IMR-90 (cell line): ENCODE results near the gene ITGB5. TPM values are rescaled to one million over a fixed set of nuclear protein-coding genes. Genes with fewer than 3 reads are reported as not detected.

Source experiments
- ATAC-seq: fragments of 200-7000 bp; cut with Tn5 transposase; 2 replicates; pipeline ENCODE4 v1.9.1; 2020; ENCODE audit warnings: low read depth, mild to moderate bottlenecking, moderate library complexity
- BruUV-seq: library from RNA; stranded (reverse); fragments of 400-500 nt; replicated peaks from 2 replicates; lab custom pipeline; 2021; lab: Mats Ljungman, UMichigan
- CTCF ChIA-PET: fragments of 300-600 bp; formaldehyde crosslinking; extraction: SDS; loops from one replicate; lab custom pipeline; 2021; ENCODE audit warnings: antibody characterized with exemption; lab: Yijun Ruan, JAX
- POLR2A ChIA-PET: fragments of 300-600 bp; sonication (Branson Sonifier 250); formaldehyde crosslinking; loops from one replicate; lab custom pipeline; 2022; ENCODE audit warnings: antibody characterized with exemption; ENCODE audit not compliant: unreplicated experiment; lab: Charles Lee
- DNase-seq: peaks from one replicate; pipeline ENCODE4 v3.0.0; 2013
- H2AFZ ChIP-seq: replicated peaks from 2 replicates; pipeline ENCODE3; 2013; ENCODE audit warnings: low read length, mild to moderate bottlenecking; ENCODE audit not compliant: poor library complexity
- H2AK5ac ChIP-seq: 2 replicates; pipeline ENCODE4 v1.6.1; 2013; ENCODE audit warnings: low read depth, low read length, inconsistent platforms
- H2AK9ac ChIP-seq: replicated peaks from 2 replicates; pipeline ENCODE3; 2013; ENCODE audit warnings: mild to moderate bottlenecking, low read depth, low read length, moderate library complexity; ENCODE audit not compliant: poor library complexity
- H2BK120ac ChIP-seq: 2 replicates; pipeline ENCODE4 v1.6.1; 2013; ENCODE audit warnings: low read depth, low read length, inconsistent platforms
- H2BK15ac ChIP-seq: 3 replicates; pipeline ENCODE4 v1.6.1; 2013; ENCODE audit warnings: low read depth, low read length, inconsistent platforms
- H2BK20ac ChIP-seq: 2 replicates; pipeline ENCODE4 v1.6.1; 2013; ENCODE audit warnings: low read depth, mild to moderate bottlenecking, inconsistent platforms, low read length, moderate library complexity
- H2BK5ac ChIP-seq: 2 replicates; pipeline ENCODE4 v1.6.1; 2013; ENCODE audit warnings: mild to moderate bottlenecking, low read depth, low read length, inconsistent platforms; ENCODE audit not compliant: poor library complexity, severe bottlenecking
- H3K14ac ChIP-seq: replicated peaks from 2 replicates; pipeline ENCODE4 v1.6.1; 2013; ENCODE audit warnings: low read depth, low read length, inconsistent platforms
- H3K18ac ChIP-seq: 2 replicates; pipeline ENCODE4 v1.6.1; 2013; ENCODE audit warnings: low read depth, low read length, control low read depth
- H3K23ac ChIP-seq: 2 replicates; pipeline ENCODE4 v1.6.1; 2013; ENCODE audit warnings: low read depth, low read length, inconsistent platforms
- H3K27ac ChIP-seq: 2 replicates; pipeline ENCODE4 v1.5.1; 2013; ENCODE audit warnings: mild to moderate bottlenecking, control low read depth, low read length; ENCODE audit not compliant: insufficient read depth
- H3K27me3 ChIP-seq: 2 replicates; pipeline ENCODE4 v1.6.1; 2013; ENCODE audit warnings: low read length; ENCODE audit not compliant: control insufficient read depth, insufficient read depth
- H3K36me3 ChIP-seq: 2 replicates; pipeline ENCODE4 v1.6.1; 2013; ENCODE audit warnings: low read length, mixed read lengths; ENCODE audit not compliant: control insufficient read depth, insufficient read depth
- H3K4ac ChIP-seq: 2 replicates; pipeline ENCODE4 v1.6.1; 2013; ENCODE audit warnings: low read depth, low read length, inconsistent platforms
- H3K4me1 ChIP-seq: 2 replicates; pipeline ENCODE4 v1.6.1; 2013; ENCODE audit warnings: low read length, mixed read lengths; ENCODE audit not compliant: control insufficient read depth, insufficient read depth
- H3K4me2 ChIP-seq: 2 replicates; pipeline ENCODE4 v1.6.1; 2013; ENCODE audit warnings: low read depth, mild to moderate bottlenecking, control low read depth, low read length, moderate library complexity
- H3K4me3 ChIP-seq: 2 replicates; pipeline ENCODE4 v1.5.1; 2013; ENCODE audit warnings: low read depth, mild to moderate bottlenecking, control low read depth, low read length, moderate library complexity; ENCODE audit not compliant: insufficient read depth
- H3K56ac ChIP-seq: 2 replicates; pipeline ENCODE4 v1.6.1; 2013; ENCODE audit warnings: low read length, inconsistent platforms; ENCODE audit not compliant: insufficient read depth; ENCODE audit errors: extremely low read depth
- H3K79me1 ChIP-seq, 2 experiments: 2 replicates each; pipeline ENCODE4 v1.6.1; 2013; ENCODE audit warnings: low read length in 2 of 2, inconsistent platforms in 1 of 2, low read depth in 1 of 2
- H3K9ac ChIP-seq: 2 replicates; pipeline ENCODE4 v1.6.1; 2013; ENCODE audit warnings: low read depth, low read length, control low read depth
- H3K9me1 ChIP-seq: 2 replicates; pipeline ENCODE4 v1.6.1; 2013; ENCODE audit warnings: low read length, inconsistent platforms; ENCODE audit not compliant: insufficient read depth
- H3K9me3 ChIP-seq: 2 replicates; pipeline ENCODE4 v1.6.1; 2013; ENCODE audit warnings: low read length; ENCODE audit not compliant: control insufficient read depth, insufficient read depth
- H4K20me1 ChIP-seq: 2 replicates; pipeline ENCODE4 v1.6.1; 2013; ENCODE audit warnings: low read length, inconsistent platforms; ENCODE audit not compliant: insufficient read depth
- H4K5ac ChIP-seq: 2 replicates; pipeline ENCODE4 v1.6.1; 2013; ENCODE audit warnings: mild to moderate bottlenecking, low read depth, low read length, control low read depth
- H4K8ac ChIP-seq, 2 experiments: 2 replicates each; pipeline ENCODE4 v1.6.1; 2013; ENCODE audit warnings: low read depth in 2 of 2, low read length in 2 of 2, control low read depth in 1 of 2, inconsistent platforms in 1 of 2
- H4K91ac ChIP-seq: 2 replicates; pipeline ENCODE4 v1.6.1; 2013; ENCODE audit warnings: low read depth, low read length, inconsistent platforms; ENCODE audit not compliant: insufficient read depth
- CEBPB ChIP-seq: IDR thresholded peaks from 2 replicates; pipeline ENCODE4 v1.6.1; 2012; ENCODE audit warnings: low read depth, low read length, improper control_type of control experiment
- CHD1 ChIP-seq: IDR thresholded peaks from 2 replicates; pipeline ENCODE4 v1.6.1; 2012; ENCODE audit warnings: low read depth, low read length, improper control_type of control experiment
- WGBS, 2 experiments: methylation state at CpG; one replicate each; pipeline versions ENCODE4 v1.1.5 to v1.1.7; 2013; ENCODE audit warnings: missing lambda C conversion rate in 2 of 2; ENCODE audit not compliant: insufficient read length in 1 of 2; ENCODE audit errors: extremely low coverage in 2 of 2; 5-methylcytosine and 5-hydroxymethylcytosine counted together
- dilution Hi-C: fragments of 300-500 bp; cut with HindIII; formaldehyde crosslinking; loops from one replicate; pipeline ENCODE4 v1.14.3; 2018; ENCODE audit warnings: low sequenced_read_pairs; ENCODE audit not compliant: unreplicated experiment
- in situ Hi-C: fragments of 300-500 bp; cut with MboI; formaldehyde crosslinking; loops from 3 replicates; pipeline ENCODE4 v1.14.3; 2019; ENCODE audit warnings: low sequenced_read_pairs, inconsistent platforms, mixed read lengths
- intact Hi-C: fragments of 100-400 bp; cut with micrococcal nuclease; formaldehyde crosslinking; loops from 2 replicates; pipeline ENCODE4 v1.10.0; 2022
- polyA plus RNA-seq, 3 experiments: library from polyadenylated mRNA; depleted of rRNA; stranded (reverse); fragments of >200 nt; gene quantifications; 2 replicates each; pipeline ENCODE4 v1.2.3, GENCODE V29; 2012; ENCODE audit warnings: low replicate concordance in 1 of 3
- total RNA-seq: library from RNA; depleted of rRNA; stranded (reverse); fragments of >200 nt; gene quantifications from 2 replicates; pipeline ENCODE4 v1.2.3, GENCODE V29; 2012

Gene ITGB5
- total and polyA plus RNA-seq, 2 of the 4 experiments (the other 2 are of a cell fraction): 85.0 to 101 TPM

DNA sequence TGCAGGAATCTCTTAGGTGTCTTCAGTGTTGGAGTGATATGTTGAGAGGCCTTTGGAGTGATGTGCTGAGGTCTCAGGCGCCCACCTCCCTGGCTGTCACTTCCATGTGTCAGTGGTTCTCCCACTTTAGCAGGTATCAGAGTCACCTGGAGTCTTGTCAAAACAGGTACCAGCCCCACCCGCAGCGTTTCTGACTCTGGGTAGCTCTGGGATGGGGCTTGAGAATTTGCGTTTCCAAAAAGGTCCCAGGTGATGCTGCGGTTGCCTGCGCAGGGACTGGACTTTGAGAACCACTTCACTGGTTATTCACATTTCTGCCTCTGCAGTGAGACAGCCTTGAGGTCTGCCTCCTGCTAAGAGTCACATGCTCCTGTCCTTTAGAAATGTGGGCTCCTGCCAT, 141.4 kb downstream of the ITGB5 start:
- H4K20me1 ChIP-seq: no peaks in the 10 kb centered on the region
- no peak overlapping the region for H2AK9ac ChIP-seq
- CTCF ChIA-PET: no interaction called here
- peaks cover 9% of the 10 kb centered on the region for H3K9me1 ChIP-seq
- H3K56ac ChIP-seq: no peak overlapping the region
- in situ Hi-C loops: loop anchor here (25.0 kb wide), 1 partner anchor 817 kb away; no protein-coding TSS in a partner anchor
- WGBS, 2 experiments: 100% methylated on average over 1 of the region's 6 CpGs; no CpG with 5 or more reads in 1 of the 2 experiments
- dilution Hi-C loops: no loop called here
- intact Hi-C loops: no loop called here
- H3K4me2 ChIP-seq: no peak overlapping the region
- no peak overlapping the region for H3K4ac ChIP-seq
- H4K5ac ChIP-seq: no peak overlapping the region
- H3K4me3 ChIP-seq: no peak overlapping the region
- peaks cover 3 to 5% of the 10 kb centered on the region in 2 experiments; a peak in 1 of 4 replicates for H3K79me1 ChIP-seq
- H2AK5ac ChIP-seq: no peak overlapping the region
- H3K23ac ChIP-seq: no peak overlapping the region
- POLR2A ChIA-PET: no interaction called here
- no peaks in the 10 kb centered on the region for H3K27me3 ChIP-seq
- no TSS peak for BruUV-seq
- DNase-seq (no peak), ATAC-seq (no peak)
- no peak overlapping the region for H3K14ac ChIP-seq
- TF ChIP-seq CHD1 (no peak), CEBPB (no peak)
- no peak overlapping the region for H2BK120ac ChIP-seq
- H3K36me3 ChIP-seq: peaks cover 14% of the 10 kb centered on the region
- H4K8ac ChIP-seq: no peak overlapping the region
- H2BK15ac ChIP-seq: no peak overlapping the region
- no peak overlapping the region for H4K91ac ChIP-seq
- H2BK5ac ChIP-seq: no peak overlapping the region
- H2AFZ ChIP-seq: no peak overlapping the region
- H2BK20ac ChIP-seq: no peak overlapping the region
- no peak overlapping the region for H3K27ac ChIP-seq
- no peaks in the 10 kb centered on the region for H3K9me3 ChIP-seq
- no peaks in the 10 kb centered on the region for H3K4me1 ChIP-seq
- no peak overlapping the region for H3K18ac ChIP-seq
- no peak overlapping the region for H3K9ac ChIP-seq
